Inferior parietal cortex (tissue), 1 donor: ENCODE results near the gene GOLGA6L6.
"Not testable (repeated sequence)": the region's sequence is repeated elsewhere in the genome, so short reads cannot be mapped to it uniquely, and the experiment has no call there.

Experiments
- DNase-seq: peaks from one replicate; pipeline ENCODE4 v3.0.0-alpha.2; 2016; ENCODE audit errors: extremely low spot score

Gene GOLGA6L6, protein sequence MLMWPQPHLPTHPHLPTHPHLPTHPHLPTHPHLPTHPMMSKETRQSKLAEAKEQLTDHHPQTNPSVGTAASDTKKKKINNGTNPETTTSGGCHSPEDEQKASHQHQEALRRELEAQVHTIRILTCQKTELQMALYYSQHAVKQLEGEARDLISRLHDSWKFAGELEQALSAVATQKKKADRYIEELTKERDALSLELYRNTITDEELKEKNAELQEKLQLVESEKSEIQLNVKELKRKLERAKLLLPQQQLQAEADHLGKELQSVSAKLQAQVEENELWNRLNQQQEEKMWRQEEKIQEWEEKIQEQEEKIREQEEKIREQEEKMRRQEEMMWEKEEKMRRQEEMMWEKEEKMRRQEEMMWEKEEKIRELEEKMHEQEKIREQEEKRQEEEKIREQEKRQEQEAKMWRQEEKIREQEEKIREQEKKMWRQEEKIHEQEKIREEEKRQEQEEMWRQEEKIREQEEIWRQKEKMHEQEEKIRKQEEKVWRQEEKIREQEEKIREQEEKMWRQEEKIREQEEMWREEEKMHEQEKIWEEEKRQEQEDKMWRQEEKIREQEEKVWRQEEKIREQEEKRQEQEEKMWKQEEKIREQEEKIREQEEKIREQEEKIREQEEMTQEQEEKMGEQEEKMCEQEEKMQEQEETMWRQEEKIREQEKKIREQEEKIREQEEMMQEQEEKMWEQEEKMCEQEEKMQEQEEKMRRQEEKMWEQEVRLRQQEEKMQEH

DNA sequence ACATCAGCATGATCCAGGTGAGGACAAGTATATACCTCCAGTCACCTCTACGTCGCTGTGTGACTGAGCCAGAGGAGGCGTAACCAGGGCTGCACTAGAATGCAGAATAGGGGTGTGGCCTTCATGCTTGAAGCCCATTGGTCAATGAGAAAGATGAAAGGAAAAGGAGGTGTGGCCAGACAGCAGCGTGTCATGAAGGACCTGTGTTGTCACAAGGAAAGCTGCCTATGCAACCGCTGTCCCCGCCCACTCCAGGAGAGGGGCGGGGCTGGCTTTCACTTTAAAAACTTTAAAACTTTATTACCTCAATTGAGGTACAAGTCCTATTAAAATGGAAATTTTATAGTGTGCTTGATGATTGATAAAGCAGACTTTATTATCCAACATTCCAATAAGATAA, at the start of gene GOLGA6L6:
TSS of gene GOLGA6L6 (minus strand) at position 101 of the 400 bp plus-strand sequence. CDS start at position 10, 91 bp downstream.
- not testable (repeated sequence) for DNase-seq

DNA sequence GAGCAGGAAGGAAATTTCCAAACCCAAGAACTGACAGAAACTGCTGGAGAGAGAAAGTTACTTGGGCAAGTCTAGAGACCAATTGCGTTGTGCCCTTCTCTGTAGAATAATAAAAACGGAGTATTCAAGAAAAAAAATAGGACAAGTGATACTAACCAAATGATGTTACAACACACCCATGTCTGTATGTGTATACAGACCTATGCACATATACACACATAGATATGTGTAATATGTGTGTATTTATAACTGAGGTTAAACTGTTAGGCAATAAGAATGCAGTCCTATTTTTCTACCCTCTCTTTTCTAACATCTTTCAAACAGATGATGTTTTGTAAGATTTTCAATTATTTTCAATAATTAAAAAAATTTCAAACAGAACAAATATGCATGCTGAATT, 48.5 kb upstream of the GOLGA6L6 start:
- DNase-seq: not testable (repeated sequence)

DNA sequence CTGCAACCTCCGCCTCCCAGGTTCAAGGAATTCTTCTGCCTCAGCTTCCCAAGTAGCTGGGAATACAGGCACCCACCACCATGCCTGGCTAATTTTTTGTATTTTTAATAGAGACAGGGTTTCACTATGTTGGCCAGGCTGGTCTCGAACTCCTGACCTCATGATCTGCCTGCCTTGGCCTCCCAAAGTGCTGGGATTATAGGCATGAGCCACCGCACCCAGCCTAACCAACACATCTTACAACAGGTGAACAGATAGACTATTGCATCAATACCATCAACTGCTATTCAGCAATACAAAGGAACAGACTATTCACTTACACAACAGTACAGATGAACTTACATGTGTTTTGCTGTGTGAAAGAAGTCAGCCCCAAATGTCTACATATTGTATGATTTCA, 45.2 kb upstream of the GOLGA6L6 start:
- not testable (repeated sequence) for DNase-seq

DNA sequence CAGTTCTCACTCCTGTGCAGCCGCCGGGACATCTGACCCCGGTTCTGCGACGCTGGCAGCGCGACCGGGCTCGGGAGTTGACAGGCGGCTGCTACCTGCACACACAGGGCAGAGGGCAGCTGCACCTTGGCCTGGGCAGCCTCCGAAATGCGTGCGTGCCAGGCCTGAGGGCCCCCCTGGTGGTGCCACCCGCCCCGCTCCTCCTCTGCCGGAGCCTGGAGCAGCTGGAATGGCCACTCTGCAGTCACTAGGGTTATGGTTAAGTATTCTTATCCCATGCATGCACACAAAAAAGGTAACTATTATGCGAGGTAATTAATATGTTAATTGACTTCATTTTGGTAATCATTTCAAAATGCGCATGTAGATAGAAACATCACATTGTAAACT, 41.1 kb upstream of the GOLGA6L6 start:
- DNase-seq: not testable (repeated sequence)

DNA sequence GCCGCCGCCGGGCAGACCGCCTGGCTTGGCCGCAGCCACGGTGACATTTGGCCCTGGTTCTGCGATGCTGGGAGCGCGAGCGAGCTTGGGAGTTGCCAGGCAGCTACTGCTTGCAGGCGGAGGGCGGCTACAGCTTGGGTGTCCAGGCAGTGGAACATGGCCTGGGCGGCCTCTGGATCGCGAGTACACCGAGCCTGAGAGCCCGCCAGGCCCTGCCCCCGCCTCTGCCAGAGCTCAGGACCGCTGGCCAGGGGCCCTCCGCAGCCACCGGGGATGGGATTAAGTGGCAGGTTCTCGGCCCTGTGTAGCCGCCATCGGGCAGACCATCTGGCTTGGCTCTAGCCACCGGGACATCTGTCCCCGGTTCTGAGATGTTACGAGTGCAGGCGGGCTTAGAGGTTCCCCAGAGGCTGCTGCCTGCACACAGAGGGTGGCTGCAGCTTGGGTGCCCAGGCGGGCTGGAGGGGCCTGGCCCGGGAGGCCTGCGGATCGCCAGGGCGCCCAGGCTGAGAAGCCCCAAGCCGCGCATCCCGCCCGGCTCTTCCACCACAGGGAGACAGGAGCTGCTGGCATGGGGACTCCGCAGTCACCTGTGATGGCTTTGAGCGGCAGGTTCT, 40.6 kb upstream of the GOLGA6L6 start:
- not testable (repeated sequence) for DNase-seq

DNA sequence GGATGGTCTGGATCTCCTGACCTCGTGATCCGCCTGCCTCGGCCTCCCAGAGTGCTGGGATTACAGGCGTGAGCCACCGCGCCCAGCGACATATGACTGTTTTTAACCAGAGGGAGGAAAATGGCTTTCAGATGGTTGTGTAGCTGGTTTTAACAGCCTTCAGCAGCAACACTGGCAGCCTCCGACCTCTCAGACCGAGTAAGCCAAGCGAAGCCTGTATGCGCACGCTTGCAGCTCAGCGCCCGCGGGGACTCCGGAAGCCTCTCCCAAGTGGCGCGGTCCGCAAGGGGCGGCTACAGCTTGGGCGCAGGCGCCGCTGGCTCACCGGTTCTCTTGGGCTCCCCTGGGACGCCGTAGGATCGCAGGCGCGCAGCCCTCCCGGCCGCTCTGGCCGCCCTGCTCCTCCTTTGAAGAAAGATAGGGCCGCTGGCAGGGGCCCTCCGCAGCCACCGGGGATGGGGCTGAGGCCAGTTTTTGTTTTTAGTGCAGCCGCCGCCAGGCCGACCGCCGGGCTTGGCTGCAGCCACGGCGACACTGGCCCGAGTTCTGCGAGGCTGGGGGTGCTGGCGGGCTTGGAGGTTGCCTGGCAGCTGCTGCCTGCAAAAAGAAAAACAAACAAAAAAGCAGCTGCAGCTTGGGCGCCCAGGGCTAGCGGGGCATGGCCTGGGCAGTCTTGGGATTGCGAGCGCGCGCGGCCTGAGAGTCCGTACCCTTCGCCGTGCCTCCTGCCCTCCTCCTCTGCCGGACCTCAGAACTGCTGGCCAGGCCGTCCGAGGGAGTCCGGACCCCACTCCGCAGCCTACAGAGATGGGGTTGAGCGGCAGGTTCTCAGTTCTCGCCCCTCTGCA, 39.9 kb upstream of the GOLGA6L6 start:
- not testable (repeated sequence) for DNase-seq

DNA sequence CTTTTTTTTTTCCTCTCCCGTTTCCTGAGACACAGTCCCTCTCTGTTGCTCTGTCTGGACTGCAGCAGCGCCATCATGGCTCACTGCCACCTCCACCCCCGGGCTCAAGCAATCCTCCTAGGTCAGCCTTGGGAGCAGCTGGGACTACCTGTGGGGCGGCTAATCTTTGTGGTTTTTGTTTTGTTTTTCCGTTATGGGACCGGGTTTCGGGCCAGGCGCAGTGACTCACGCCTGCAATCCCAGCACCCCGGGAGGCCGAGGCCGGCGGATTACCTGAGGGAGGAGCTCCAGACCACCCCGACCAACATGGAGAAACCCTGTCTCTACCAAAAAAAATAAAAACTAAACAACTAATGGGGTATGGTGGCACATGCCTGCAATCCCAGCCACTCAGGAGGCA, 38.1 kb upstream of the GOLGA6L6 start:
- DNase-seq: not testable (repeated sequence)

DNA sequence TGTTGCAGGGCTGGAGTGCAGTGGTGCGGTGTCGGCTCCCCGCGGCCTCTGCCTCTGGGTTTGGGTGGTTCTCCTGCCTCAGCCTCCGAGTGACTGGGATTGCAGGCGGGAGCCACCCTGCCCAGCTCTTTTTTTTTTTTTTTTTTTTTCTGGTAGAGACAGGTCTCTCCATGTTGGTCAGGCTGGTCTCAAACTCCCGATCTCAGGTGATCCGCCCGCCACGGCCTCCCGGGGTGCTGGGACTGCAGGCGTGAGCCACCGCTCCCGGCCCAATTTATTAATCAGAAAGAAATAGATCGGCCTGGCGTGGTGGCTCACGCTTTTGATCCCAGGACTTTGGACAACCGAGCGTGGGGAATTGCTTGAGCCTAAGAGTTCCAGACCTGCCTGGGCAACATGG, 9.7 kb upstream of the GOLGA6L6 start:
- not testable (repeated sequence) for DNase-seq

DNA sequence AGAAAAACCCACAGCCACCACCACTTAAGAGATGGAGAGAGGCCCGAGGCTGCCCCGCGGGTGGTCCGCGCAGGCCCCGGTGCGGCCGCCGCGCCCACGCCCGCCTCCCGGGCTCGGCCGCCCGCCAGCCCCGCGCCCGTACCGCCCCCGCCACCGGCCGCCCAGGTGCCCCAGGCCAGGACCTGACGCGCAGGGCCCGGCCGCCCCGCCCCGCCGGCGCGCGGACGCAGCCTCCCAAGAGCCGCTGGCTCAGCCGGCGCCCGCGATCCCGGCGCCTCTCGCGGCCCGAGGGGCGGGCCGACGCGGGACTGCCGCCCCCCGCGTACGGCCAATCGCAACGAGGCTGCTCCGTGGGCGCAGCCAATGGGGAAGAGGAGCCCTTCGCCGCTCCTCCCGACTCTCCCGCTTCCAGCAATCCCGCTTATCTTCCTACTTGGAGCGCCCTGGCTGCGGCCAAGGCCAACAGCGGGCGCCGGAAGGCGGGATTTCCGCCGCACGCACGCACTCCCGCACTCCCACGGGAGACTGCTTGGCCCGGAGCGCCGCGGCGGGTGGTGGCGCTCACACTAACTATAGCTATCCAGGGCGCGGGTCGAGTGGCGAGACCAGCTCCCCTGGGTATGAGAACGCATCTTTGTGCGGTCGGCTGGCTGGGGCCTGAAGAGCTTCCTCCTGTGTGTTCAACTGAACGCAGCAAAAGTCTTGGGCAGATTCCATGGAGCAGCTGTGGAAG, 35.5 kb downstream of the GOLGA6L6 start:
- not testable (repeated sequence) for DNase-seq

DNA sequence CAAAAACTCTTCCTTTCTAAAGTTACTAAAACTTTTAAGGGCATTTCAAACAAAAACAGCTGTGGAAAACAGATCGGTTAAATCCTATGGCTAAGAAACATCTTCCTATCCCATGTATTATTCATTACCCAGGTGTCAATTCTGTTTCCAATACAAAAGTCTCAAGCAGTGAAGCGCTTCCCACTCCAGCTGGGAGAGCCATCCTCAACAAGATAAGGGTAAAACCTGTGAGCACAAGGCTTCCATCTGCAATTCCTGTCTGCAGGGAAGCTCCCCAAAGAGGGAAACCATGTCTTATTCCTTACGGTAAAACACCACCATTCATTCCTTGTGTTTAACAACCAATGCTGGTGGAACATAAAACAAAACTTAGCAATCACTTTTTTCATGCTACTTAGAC, 38.8 kb downstream of the GOLGA6L6 start:
- DNase-seq: not testable (repeated sequence)

DNA sequence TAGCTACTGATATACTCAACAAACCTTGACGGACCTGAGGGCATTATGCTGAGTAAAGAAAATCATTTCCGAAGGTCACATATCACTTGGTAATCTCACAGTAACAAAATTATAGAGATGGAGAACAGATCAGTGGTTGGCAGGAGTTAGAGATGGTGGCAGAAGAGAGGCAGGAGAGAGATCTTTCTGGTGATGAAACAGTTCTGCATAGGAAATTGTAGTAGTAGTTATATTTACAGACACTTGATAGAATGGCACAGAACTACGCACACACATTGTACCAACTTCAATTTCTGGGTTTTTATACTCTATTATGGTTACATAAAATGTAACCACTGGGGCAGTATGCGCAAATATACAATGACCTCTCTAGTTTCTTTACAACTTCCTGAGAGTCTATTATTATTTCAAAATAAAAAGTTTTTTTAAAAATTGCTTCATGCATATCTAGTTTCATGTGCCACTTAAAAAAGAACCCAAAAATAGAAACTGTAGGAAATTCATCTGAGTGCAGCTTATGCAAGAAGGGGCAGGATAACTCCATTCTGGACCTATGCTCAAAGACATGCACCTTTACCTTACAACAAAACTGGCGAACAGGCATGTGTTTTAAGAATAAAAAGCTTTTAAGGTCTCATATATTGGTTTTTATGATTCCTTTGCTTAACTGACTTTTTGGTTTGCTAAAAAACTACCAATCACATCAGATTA, 39.9 kb downstream of the GOLGA6L6 start:
- DNase-seq: not testable (repeated sequence)

DNA sequence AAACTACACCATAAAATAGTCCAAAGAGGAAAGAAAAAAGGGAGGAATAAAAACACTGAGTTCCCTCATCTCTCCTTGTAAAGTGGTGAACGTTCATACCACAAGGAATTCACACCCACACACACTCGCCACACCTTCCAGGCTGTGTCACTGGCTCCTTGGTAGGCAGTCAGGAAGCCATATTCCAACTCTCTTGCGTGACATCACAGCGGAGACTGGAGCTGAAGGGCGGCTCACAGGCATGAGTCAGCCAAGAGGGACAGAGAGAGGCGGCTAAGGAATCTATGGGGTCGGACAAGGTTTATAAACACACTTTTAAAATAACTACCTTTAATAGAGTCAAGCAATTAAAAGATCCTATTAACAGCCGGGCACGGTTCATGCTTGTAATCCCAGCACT, 43.8 kb downstream of the GOLGA6L6 start:
- DNase-seq: not testable (repeated sequence)

DNA sequence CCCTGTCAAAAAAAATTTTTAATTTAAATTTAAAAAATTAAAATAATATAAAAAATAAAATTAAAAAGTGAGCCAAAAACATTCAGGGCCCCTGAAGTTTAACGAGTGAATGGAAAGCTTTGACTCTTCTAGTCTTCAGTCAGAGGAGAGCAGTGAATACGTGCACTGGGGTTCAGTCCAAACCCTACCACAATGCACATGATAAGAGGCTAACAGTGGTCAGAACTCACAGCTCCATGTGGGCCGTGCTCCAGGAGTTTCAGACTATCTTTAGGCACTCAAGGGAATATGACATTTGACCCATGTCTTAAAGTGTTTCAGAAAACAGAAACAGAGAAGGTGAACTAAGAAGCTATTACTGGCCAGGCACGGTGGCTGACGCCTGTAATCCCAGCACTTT, 48.6 kb downstream of the GOLGA6L6 start:
- not testable (repeated sequence) for DNase-seq

DNA sequence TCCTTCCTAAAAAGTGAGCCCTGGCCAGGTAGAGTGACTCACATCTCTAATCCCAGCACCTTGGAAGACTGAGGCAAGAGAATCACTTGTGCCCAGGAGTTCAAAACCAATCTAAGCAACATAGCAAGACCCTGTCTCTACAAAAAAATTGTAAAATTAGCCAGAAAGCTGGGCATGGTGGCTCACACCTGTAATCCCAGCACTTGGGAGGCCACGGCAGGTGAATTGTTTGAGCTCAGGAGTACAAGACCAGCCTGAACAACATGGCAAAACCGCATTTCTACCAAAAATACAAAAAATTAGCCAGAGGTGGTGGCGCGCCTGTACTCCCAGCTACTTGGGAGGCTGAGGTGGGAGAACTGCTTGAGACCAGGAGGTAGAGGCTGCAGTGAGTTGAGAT, 49.0 kb downstream of the GOLGA6L6 start:
- DNase-seq: not testable (repeated sequence)

DNA sequence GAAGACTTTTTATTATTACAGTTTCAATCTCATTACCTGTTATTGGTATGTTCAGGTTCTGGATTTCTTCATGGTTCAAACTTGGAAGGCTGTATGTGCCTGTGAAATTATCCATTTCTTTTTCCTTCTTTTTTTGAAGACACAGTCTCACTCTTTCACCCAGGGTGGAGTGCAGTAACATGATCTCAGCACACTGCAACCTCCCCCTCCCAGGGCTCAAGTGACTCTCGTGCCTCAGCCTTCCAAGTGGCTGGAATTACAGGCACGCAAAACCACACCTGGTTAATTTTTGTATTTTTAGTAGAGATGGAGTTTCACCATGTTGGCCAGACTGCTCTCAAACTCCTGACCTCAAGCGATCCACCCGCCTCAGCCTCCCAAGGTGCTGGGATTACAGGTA, 52.3 kb downstream of the GOLGA6L6 start:
- DNase-seq: not testable (repeated sequence)
